HG02798 (cell line): ENCODE data around the gene C3orf62.
"Not testable (repeated sequence)": the region's sequence is repeated elsewhere in the genome, so short reads cannot be mapped to it uniquely, and the experiment has no call there.

ENCODE experiments used
- ATAC-seq: cut with Tn5 transposase; IDR thresholded peaks from one replicate; pipeline ENCODE4 v1.9.1; 2021; ENCODE audit warnings: mild to moderate bottlenecking; ENCODE audit not compliant: unreplicated experiment, poor library complexity

C3orf62 gene

GRCh38 chr3:49269443-49270155, 7.4 kb downstream of the C3orf62 start:
- ATAC-seq = no peak

- ATAC-seq = no peak
These were observed 10.5 kb downstream of the C3orf62 start for GRCh38 chr3:49266410-49267095.

- ATAC-seq = no peak
These were observed 11.2 kb downstream of the C3orf62 start for GRCh38 chr3:49265661-49266386.

GRCh38 chr3:49263159-49263889, 13.7 kb downstream of the C3orf62 start:
- no peak for ATAC-seq

GRCh38 chr3:49260806-49261324, 16.2 kb downstream of the C3orf62 start:
- no peak for ATAC-seq

DNA sequence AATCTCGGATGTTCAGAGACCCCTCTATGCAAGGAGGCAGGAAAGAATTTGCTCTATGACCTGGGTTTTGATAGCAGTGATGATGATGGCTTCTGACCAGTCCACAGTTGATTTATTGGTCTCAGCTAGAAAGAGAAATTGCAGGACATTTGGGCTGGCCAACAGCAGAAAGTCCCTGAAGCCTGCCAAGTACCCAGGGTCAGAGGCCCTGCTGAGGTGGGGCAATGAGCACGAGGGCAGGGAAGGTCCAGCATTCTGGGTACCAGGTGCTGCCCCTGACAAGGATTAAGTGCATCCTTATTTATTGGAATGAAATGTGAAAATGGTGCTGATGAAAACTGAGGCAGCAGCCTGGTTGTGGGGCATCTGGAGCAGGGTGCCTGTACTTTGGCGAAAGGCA, 19.8 kb downstream of the C3orf62 start:
- no peak for ATAC-seq

- no peak for ATAC-seq
These were observed 21.1 kb downstream of the C3orf62 start for GRCh38 chr3:49255718-49256511.

- no peak for ATAC-seq
These were observed 21.9 kb downstream of the C3orf62 start for GRCh38 chr3:49255112-49255511.

DNA sequence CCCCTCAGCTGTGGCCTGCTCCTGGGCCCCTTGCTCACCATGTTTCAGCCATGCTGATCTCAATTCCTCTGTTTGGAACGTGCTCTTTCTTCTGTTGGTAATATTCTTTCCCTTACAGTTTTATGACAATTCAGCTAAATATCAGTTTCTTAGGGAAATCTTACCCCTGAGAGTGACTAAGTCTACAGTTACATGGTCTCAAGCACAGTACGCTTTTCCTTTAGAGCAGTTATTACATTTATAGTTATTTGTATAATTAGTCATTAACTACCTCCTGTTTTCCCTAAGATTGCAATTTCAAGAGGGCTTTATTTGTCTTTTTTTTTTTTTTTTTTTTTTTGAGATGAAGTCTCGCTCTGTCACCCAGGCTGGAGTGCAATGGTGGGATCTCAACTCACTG, 23.5 kb downstream of the C3orf62 start:
- no peak for ATAC-seq

DNA sequence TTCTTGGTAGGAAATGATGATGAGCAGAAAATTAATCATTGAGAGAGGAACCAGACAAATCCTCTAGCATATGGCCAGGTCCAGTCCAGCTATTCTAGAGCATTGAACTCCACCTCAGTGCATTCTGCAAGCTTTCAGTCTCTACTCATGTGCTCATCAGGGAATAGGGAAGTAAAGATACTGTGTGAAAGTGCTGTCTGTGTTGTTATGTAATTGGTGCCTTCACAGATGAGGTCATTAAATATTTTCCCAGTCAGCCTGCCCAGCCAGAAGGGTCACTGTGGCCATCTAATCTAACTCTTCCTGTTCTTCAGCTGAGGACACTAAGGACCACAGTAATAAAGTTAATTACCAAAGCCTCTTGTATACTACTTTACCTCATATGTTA, 28.2 kb downstream of the C3orf62 start:
- ATAC-seq = no peak

- ATAC-seq = no peak
These were observed 32.3 kb downstream of the C3orf62 start for GRCh38 chr3:49244581-49245205.

- not testable (repeated sequence) for ATAC-seq
These were observed 36.9 kb downstream of the C3orf62 start for GRCh38 chr3:49240091-49240490.

DNA sequence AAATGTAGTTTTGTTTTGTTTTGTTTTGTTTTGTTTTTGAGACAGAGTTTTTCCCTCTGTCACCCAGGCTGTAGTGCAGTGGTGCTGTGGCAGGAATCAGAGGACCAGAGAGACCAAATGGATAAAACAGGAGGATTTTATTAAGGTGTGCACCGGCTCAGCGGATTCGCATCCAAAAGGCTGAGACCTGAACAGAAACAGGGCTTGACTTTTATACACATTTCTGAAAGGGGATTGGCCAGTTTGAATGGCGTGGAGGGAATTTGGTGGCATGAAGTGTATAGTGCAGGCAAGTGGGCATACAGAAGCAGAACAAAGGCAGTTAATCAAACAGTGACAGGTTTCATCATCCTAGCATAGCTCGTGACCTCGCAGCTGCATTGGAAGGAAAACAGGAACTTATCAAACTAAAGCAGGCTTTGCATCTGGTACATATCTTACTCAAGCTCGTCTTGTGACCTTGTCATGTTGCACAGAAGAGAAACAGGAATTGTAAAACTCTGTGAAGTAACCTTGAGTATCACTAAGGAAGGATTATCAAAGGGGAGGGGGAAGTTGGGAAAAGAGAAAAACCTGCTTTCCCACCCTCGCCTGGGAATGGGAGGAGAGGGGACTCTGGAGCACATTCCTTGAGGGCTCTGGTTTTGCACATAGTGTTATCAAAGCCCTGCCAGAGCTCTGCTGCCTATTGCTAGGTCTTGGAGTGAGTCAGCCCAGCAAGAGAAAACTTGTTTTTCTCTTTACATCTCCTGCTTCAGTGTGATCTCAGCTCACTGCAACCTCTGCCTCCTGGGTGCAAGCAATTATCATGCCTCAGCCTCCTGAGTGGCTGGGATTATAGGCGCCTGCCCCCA, 38.5 kb downstream of the C3orf62 start:
- no peak for ATAC-seq

GRCh38 chr3:49237344-49237743, 39.7 kb downstream of the C3orf62 start:
- ATAC-seq = no peak

DNA sequence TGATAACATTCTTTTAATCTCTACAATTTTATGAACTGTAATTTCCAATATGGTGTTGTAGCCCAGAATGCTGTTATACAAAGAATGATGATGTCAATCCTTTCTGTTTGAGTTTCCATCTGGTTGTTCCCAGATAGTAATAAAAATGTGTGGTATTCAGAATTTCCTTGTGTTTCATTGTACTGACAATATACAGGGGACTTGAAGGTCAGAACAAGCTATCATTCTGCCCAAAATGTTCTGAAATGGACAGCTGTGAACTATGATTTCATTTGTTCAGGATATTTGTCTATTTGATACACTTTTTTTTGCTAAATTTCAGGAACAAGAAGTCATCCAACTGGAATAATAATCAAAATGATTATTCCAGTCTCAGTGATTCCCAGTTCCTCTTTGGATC, 40.8 kb downstream of the C3orf62 start:
- no peak for ATAC-seq

DNA sequence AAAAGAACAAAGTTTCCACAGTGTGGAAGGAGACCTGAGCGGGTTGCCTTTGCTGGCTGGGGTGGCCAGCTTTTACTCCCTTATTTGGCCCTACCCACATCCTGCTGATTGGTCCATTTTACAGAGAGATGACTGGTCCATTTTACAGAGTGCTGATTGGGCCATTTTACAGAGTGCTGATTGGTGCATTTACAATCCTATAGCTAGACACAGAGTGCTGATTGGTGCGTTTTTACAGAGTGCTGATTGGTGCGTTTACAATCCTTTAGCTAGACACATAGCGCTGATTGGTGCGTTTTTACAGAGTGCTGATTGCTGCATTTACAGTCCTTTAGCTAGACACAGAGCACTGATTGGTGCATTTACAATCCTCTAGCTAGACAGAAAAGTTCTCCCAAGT, 48.2 kb downstream of the C3orf62 start:
- ATAC-seq = not testable (repeated sequence)

GRCh38 chr3:49222002-49222401, 55.0 kb downstream of the C3orf62 start:
- no peak for ATAC-seq

GRCh38 chr3:49220985-49221563, 56.0 kb downstream of the C3orf62 start:
- ATAC-seq = not testable (repeated sequence)
